Effector CD4-positive, alpha-beta T cell (primary cell): ENCODE data around the gene FIBCD1.

ENCODE experiments used
- DNase-seq: peaks from one replicate; pipeline ENCODE4 v3.0.0-alpha.2; 2020

FIBCD1 gene

DNA sequence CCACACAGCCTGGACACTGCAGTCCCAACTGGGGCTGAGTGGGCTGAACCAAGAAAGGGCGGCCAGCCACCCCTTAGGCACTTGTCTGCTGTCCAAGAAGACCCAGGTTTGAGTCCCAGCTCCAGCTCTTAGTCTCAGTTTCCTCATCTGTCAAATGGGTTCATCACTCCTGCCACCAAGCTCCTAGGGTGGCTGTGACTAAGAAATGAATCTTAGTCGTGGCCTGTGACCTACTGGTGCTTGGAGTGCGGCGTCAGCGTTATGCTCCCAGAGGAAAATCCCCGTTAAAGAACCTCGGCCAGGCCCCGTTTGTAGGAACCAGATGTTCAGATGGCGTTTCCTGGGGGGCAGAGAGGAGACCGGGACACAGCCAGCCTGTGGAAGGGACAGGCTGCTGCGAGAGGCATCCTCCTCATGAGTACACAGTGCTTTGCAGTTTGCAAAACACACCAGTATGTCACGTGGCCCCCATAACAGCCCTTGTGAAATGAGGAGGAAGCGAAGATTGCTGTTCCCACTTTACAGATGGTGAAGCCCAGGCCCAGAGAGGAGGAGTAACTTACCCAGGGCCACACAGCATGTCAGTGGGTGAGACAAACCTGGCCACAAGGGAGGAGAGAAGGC is 3.3 kb downstream of the FIBCD1 start:
- no peak for DNase-seq

DNA sequence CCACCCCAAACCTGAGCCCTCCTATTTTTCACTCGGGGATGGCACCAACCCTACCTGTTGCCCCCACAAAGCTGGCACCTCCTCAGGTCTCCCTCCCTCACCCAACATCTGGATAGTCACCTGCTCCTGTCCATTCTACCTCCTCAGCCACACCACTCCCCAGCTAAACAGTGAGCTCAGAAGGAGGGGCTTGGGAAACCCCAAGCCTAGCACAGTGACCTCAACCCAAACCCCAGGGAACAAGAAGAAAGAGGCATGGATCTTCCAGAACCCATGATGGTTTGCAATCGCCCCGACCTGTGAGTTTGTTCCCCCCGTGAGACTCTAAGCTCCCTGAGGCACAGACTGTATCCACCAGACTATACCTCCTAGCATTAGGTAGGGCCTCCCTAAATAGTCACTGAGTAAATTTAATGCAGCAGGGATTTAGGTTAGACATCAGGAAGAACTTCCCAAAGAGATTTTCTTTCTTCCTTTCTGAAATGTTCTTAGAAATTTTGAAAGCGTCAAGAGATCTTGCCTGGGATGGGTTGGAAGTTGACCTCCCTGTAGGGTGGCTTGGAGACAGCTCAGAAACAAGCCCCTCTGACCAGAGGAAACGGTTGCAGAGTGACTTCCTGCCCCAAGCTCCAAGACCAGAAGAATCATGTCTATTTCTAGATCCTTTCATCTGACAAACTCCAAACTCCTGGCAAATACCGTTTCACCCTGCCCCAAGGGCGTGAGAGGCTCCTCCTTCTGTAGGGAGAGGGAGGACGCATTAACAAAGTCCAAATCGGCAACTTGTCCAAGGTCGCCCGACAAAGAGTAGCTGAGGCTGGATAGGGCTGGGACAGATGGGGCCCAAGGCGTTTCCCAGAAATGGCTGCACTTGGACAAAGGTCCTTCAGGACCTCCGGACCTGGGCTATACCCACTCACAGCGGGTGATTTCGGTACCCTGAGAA is 4.1 kb downstream of the FIBCD1 start:
- DNase-seq, result no peak

DNA sequence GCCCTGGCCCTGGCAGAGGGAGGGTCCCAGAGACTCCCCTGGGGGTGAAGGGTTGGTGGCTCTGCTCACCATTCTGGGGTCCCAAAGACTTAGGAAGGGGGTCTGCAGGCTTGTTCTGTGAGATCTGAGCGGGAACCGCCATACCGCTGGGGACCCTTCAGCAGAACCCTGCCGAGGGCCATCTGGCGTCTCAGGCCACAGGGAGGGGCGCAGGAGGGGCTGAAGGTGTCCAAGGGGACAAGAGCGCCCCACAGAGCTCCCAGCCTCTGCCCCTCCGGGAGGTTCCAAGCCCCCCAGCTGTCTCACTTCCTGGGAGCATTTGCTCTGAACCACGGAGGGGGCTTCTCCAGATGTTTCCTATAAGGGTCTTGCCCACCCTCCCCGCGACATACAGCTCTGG is 4.8 kb downstream of the FIBCD1 start:
- DNase-seq, result no peak

DNA sequence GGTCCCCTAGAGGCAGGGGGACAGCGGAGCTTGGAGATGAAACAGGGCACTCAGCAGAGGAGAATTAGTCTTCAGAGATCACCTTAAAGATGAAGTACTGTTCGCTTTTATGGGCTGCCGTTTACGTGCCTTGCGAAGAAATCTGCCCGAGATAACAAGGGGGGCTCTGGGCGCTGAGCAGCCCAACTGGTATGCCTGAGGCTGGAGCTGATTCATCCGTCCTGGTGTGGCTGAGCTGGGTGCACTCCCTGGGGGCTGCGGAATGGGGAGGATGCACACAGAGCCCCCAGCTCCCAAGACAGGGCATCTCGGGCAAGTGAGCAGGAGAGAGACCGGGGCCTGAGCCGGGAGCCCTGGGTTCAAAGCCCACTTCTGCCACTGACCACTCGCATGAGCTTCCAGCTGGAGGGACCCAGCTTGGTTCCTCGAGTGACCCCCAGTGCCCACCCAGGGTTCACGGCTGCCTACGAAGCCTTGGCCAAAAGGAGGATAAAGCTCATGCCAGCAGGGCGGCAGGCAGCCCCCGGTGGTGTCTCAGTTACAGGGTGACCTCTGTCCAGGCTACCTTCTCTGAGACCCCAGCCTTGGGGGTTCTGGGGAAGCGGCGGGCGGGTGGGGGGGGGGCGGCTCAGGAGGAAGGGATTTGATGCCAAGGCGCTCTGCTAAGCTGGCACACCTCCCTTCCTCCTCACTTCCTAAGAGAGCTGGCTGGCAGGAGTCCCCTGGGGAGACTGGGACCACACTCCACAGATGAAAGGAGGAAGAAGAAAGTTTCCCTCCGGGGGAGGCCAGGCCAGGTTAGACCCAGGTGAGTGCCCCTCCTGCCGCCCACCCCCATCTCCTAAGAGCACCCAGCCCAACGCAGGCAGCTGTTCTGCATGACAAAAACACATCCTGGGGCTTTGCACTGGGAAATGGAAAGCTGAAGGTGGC is 5.7 kb downstream of the FIBCD1 start:
- no peak for DNase-seq

DNA sequence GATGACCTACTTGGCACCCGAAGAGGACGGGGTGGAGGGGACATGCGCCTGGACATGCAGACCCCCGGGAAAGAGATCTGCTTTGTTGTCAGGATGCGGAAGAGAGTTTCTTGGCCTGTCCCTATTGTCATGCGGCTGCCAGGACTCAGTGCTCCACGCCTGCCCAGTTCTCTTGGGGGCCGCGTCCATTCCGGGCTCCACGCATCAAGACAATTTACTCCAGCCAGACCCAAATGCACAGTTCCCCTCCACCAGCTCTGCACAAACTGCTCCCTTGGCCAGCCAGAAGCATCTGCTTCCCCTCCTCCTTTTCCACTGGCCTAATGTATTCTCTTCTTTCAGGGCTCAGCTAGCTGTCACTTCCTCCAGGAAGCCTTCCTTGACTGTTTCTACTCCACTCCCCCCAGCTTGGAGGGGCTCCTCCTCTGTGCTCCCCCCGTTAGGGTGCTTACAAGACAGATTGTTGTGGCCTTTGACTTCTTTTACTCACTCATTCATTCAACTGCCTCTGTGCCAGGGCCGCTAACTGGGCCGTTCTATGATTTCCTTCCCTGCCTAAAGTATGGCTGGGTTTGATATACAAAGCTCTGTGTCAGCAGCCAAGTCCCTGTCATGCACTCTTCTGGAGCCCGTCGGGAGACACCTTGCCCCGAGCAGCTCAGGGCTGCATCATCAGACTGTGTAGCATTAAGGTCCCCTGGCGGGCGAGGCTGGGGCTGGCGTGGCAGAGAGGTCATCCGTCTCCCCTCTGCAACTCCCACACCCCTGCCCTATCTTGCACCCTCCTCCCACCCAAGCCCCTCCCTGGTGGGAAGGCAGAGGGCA is 6.6 kb downstream of the FIBCD1 start:
- no peak for DNase-seq

DNA sequence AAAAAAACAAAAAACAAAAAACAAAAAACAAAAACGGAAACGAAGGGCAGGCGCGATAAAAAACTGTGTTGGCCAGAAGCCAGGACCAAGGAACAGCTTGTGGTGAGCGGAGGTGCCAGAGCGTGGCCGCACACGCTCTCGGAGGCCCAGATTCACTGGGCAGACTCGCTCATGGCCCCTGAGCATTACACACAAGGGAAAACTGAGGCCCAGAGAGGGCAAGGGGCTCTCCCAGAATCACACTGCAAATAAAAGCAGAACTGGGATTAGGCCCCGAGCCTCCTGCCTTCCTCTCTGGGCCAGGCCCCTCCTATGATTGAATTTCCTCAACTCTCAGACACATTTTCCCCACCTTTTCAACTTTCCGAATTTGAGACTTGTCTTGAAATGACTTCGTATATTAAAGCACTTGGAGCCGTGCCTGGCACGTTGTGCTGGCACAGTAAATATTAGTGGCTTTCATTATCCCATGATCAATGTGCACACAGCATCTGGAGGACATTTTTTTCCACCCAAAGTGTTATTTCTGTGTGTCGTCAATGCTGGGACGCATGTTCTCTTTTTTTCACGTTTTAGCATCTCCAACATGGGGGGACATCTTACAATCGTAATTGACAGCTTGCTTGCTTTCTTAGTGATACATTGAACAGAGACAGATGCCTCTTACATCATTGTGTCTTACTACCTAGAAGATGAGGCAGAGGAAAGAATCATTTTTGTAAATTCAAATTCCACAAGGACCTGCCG is 7.4 kb downstream of the FIBCD1 start:
- no peak for DNase-seq

DNA sequence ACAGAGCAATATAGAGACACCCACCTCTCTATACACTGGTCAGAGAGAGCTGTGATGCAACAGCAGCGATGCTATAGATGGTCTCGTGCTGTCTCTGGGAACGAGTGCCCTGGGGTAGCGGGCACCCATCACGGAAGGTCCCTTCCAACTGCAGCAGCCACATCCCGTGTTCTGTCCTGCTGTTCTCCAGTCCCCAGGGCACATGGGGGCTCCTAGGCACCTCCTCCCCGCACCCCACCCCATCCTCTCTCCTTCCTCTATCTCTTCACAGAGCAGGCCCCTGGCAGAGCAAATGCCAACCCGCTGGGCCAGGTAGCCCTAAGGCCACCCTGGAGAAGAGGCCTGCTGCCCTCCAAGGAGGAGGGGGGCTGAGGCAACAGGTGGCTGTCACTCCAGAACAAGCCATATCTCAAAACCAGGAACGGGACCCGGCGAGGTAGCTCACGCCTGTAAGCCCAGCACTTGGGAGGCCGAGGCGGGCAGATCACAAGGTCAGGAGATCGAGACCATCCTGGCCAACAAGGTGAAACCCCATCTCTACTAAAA is 8.2 kb downstream of the FIBCD1 start:
- no peak for DNase-seq

DNA sequence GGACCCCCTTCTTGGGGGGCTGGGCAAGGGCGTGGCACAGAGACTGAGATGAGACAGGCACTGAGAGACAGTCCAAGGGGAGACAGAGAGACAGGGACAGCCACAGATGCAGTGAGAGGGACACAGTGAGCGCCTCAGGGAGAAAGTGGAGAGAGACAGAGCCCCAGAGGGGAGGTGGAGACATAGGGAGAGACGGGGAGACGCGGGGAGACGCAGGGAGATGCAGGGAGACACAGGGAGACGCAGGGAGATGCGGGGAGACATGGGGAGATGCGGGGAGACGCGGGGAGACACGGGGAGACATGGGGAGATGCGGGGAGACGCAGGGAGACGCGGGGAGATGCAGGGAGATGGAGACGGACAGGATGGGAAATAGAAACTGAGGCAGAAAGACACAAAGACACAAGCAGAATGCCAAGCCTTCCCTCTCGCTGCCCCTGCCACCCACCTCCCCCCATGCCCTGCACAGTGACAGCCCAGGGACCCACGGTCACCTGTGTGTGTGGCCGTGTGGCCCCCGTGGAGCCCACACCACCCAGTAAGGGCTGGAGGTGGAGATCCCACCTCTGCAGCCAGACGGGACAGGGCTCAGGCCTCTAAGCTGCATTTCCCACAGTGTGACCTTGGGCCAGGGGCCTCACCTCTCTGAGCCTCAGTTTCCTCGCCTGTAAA is 8.8 kb downstream of the FIBCD1 start:
- DNase-seq, result no peak

DNA sequence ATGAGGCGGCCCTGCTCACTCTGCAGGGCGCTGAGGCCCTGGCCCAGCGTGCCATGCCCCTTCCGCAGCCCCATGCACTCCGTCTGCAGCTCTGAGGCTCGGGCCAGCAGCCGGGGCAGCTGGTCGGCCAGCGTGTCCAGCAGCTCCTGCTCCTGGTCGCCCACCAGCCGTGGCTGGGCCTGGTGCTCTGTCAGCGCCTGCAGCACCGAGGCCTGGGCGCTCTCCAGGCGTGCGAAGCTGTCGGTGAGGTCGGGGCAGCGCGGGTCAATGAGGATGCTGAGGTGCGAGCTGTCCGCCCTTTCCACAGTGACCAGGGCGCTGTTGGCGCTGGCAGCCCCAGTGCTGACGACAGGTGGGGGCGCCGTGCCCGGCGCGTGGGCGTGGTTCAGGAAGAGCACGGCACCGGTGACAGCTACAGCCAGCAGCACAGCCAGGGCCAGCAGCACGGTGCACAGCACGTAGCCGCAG is 9.4 kb downstream of the FIBCD1 start:
- DNase-seq, result no peak

DNA sequence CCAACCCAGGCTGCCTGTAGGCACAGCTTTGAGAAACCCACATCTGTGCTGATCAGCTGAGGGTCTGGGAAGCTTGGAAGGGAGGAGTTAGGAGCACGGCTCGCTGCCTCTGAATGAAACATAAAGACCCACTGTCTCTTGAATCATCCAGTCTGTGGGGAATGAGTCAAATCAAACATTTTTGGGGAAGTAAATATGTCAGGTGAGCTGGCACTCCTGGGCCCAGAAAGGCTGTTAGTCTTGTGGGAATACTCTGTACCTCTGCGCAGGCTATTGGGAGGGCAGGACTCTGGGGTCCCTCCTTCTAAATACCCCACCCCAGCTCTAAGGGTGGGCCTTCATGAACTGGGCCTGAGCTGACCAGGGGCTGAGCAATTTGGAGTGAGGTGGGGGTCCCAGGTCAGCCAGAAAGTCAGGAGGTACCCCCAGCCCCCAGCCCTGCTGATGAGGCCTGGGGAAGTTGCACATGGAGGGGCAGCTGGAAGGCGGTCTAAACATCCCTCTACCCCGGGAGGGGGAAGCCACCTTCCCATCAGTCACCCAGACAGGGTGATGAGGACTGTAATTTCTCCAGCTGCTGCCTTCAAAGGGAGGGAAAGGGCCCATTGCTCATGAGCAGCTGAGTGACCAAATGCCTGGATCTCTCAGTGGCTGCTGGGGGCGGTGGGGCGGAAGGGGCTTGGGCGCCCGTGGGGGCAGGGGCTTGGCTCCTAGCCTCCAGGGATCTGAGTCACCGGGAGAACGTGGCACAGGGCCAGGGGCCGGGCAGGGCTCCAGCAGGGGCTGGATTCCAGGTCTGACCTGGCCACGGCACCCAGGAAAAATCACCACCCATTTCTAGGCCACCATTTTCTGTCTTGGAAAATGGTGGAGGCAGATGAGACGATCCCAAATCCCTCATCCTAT is 10.8 kb downstream of the FIBCD1 start:
- DNase-seq, result no peak

DNA sequence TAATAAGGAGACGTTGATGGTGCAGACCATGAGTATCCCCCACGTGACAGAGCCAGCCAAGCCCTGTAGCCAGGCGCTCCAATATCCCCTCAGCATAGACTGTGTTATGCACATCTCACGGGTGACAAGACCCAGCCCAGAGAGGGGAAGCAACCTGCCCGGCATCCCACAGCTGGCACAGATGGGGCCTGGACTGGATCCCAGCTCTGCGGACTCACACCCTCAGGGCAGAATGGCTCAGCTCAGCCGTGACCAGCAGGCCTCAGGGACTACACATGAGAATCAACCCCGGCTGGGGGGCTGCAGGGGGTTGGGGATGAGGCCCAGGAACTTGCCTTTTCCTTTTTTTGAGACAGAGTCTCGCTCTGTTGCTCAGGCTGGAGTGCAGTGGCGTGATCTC is 11.7 kb downstream of the FIBCD1 start:
- DNase-seq, result no peak

DNA sequence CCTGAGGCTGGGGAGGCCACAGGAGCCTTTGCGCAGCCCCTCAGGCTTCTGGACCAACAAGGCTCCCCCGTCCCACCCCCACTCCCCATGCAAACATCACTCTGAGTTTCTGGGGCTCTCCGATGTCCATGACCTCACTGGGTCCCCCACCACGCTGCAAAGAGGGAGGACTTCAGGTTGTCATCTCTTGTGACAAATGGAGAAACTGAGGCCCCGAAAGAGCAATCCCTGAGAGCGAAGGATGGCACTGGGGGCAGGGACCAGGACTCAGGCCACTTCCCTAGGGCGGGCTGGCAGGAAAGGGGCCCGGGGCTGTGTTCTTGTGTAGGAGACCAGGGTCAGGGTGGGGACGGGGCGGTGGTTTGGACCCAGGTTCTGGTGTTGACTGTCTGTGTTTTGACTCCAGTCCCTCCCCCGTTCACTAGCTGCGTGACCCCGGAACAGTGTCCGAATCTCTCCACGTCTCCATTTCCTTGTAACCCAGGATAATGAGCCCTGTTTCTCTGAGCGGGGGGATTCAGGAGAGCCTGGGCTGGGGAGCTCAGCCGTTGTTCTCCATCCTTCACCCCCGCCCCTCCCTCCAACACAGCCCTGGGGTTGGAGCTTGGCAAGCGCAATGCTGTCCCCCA is 13.9 kb downstream of the FIBCD1 start:
- DNase-seq, result no peak

DNA sequence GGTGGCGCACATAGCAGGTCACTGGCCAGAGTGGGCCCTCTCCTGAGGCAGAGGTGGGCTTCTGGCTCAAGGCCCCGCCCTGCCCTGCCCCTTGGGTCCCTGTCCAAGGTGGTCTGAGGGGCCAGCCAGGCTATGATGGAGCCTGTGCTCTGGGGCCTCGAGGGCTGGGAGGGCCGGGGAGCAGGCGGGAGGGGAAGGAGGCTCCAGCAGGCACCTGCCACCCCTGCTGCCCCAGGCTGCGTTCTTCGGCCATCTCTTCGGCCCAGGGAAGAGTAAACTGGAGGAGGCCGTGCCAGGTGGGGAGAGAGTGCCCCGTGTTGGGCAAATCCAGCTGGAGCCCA is 14.6 kb downstream of the FIBCD1 start:
- no peak for DNase-seq

DNA sequence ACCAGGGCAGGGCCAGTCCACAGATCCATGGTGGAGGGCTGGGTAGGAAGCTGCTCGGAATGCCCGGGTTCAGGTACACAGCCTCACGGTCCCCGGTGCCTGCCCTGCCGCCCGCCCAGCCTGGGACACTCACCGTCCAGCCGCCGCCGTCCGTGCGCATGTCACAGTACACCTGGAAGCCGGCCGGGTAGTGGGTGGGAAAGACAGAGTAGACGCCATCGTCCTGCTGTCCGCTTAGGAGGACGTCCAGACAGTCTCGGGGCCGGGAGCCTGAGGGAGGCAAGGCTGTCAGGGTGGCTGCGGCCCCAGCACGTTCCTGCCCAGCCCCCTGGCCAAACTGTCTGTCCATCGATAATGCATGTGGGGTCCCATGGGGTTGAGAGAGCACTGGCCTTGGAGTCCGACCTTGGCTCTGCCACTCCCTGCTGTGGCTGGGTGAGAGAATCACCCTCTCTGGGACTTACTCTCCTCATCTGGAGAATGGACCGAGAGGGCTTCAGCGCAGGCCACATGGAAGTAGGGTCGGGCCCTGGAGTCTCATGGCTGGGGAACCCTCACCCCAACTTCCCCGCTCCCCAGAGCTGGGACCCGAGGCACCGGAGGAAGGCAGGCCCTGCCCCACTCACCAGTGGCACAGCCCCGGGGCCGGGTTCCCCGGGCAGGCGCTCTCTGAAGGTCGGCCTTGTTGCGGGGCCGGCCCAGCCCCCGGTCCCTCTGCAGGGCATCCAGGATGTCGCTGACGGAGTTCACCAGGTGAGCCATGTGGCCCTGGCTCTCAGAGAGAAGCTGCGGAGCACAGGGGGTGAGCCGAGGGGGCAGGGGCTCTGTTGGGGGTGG is 15.2 kb downstream of the FIBCD1 start:
- no peak for DNase-seq

DNA sequence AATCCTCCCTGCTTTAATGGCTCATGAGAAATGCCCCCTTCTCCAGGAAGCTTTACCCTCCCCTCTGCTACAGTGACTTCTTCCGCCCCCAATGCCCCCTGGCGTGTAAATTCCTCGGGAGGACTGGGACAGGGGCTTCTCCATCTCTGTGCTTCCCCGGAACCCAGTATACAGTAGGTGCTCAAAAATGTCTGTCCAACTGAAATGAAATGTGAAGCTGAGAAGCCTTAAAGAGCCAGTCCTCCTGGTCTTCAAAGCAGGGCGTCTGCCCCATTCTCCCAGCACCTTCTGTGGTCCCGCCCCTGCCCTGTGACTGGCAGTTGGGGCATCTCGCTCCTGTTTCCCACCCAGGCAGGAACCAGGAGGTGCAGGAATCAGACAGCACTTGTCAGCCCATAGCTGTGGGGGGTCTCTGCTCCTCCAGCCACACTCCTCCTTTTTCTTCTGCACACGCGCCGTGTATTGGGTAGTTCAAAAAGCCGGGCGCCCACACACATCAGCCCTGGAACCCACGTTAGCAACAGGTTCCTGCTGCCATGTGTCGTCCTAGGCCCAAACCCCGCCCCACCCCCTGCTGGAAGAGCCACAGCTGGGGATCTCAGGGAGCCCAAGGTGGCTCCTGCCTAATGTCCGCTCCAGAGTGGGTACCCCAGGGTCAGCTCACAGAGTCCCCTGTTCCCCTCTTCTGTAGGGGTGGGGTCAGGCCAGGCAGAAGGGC is 16.0 kb downstream of the FIBCD1 start:
- no peak for DNase-seq

DNA sequence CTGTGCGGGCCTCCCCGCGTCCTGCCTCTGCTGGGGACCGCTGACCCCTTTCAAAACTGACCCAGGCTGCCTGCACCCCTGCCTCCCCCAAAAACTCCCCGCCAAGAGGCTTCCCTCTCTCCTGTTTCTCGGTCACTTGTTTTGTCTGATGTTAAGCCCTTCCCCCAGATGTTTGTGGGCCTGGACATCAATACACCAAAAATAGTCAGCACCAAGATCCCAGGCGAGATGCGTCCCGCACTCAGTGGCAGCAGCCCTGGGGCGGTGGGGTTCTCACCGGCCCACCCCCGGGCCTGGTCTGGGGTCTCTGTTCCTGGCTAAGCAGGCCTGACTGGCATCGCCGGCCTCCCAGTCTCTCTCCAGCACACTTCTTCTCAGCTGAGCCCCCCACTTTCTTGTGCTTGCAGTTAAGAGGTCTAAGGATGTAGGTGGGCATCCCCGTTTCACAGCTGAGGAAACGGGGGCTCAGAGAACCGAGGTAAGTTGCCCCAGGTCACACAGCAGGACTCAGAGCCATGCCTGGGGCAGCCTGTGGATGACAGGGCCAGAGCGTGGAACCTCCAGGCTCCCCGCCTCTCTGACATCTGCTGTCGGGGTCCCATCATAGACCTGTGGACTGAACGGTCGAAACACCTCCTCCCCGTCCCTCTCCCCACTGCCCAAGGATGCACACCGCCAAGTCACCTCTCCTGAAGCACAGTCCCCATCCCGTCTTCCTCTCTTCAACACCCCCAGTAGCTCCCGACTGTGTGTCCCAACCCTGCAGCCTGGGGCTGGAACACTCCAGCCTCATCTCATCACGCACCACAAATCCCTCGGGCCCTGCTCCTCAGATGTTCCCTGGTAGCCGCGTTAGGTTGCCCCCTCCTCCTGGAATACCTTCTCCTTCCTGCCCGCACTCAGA is 16.8 kb downstream of the FIBCD1 start:
- no peak for DNase-seq
